ENCODE results near the gene NEURL3. TPM values are rescaled to one million over a fixed set of nuclear protein-coding genes. Genes with fewer than 3 reads are reported as not detected.

NEURL3 gene
- total RNA-seq, 4 donors from 2014 or later, result not detected

DNA sequence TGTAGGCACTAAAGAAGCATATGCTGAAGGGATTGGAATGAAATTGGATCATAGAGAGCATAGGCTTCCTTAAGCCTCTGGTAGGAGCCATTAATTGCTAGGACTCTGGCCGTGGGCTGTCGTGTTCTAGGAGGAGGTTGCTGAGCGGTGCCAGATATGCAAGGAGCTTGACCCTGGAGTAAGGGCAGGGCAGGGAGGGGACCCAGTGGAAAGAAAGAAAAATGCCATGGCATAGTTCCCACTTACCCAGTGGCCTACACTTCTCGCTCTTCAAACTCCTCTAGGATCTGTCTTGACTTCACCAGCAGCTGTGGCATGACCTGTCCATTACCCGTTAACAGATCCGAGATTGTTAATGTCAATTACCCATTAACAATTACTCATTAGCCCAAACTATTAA is 53.1 kb downstream of the NEURL3 start:
- no peaks in the 10 kb centered on the region for H3K27me3 ChIP-seq
- H3K27ac ChIP-seq, result no peak overlapping the region
- DNase-seq (no peak), ATAC-seq (no peak)
- H3K9me3 ChIP-seq, result no peaks in the 10 kb centered on the region
- TF ChIP-seq, protein P1, sequence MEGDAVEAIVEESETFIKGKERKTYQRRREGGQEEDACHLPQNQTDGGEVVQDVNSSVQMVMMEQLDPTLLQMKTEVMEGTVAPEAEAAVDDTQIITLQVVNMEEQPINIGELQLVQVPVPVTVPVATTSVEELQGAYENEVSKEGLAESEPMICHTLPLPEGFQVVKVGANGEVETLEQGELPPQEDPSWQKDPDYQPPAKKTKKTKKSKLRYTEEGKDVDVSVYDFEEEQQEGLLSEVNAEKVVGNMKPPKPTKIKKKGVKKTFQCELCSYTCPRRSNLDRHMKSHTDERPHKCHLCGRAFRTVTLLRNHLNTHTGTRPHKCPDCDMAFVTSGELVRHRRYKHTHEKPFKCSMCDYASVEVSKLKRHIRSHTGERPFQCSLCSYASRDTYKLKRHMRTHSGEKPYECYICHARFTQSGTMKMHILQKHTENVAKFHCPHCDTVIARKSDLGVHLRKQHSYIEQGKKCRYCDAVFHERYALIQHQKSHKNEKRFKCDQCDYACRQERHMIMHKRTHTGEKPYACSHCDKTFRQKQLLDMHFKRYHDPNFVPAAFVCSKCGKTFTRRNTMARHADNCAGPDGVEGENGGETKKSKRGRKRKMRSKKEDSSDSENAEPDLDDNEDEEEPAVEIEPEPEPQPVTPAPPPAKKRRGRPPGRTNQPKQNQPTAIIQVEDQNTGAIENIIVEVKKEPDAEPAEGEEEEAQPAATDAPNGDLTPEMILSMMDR (IDR thresholded peaks at IDR 0.05 in 4 of 5, conservative IDR thresholded peaks at IDR 0.05 in 1 of 5), result no peak
- TF ChIP-seq POLR2A (IDR thresholded peaks at IDR 0.05), result no peak
- in situ Hi-C loops (cut with MboI; ENCODE audit: low sequenced_read_pairs in 4 of 4), result no loop called here
- intact Hi-C loops (cut with DNase I; ENCODE audit: low total_unique reads), result no loop called here
- peaks cover 6% of the 10 kb centered on the region in 2 donors for H3K4me1 ChIP-seq
- H3K36me3 ChIP-seq, result no peaks in the 10 kb centered on the region
- no peak overlapping the region for H3K4me3 ChIP-seq

DNA sequence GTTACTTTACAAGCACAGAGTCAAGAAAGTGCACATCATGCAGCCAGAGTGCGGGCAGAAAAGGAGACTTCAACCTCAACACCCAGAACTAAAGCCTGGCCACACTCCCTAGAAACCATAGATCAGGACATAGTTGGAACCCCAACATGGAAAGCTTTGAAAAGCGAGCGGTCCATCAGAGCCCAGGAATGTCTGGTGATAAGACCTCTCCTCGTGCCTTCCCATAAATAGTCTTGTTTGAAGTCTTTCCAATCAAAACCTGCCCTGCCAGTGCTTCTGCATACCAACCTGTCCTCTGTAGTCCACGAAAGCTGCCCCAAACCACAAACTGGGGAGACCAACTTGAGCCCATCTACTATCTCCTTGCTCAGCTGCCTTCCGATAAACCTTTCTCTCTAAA is 55.5 kb downstream of the NEURL3 start:
- Histone ChIP-seq H3K27ac (no peak overlapping the region), H3K9me3 (no peaks in the 10 kb centered on the region), H3K4me3 (no peak overlapping the region), H3K27me3 (no peaks in the 10 kb centered on the region), H3K4me1 (peaks cover 6% of the 10 kb centered on the region in 2 donors), H3K36me3 (no peaks in the 10 kb centered on the region)
- intact Hi-C loops (cut with DNase I; ENCODE audit: low total_unique reads) (no loop called here), in situ Hi-C loops (cut with MboI; ENCODE audit: low sequenced_read_pairs in 4 of 4) (no loop called here)
- ATAC-seq, result no peak
- no peak for TF ChIP-seq POLR2A (IDR thresholded peaks at IDR 0.05)
- TF ChIP-seq, protein P1 (IDR thresholded peaks at IDR 0.05 in 4 of 5, conservative IDR thresholded peaks at IDR 0.05 in 1 of 5), result no peak
- DNase-seq, result no peak

DNA sequence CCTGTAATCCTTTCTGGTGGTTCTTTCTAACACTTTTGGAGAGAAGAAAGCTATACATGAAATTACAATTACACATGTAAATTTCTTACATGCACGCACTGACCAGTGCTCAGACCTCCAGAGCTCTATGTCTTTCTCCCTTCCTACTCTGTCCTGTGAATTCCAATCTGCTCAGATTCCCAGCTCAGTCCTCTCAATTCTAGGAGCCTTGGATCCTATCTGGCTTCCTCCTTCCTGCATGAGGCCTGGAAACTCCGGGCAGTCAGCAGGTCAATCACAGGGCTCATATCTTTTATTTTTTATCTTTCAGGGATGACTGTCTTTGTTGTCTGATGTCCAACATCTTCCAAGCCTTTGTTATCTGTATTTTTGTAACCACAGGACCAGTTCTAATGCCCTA is 56.0 kb downstream of the NEURL3 start:
- TF ChIP-seq, protein P1 (IDR thresholded peaks at IDR 0.05 in 4 of 5, conservative IDR thresholded peaks at IDR 0.05 in 1 of 5), result no peak
- TF ChIP-seq POLR2A (IDR thresholded peaks at IDR 0.05), result no peak
- no peaks in the 10 kb centered on the region for H3K9me3 ChIP-seq
- DNase-seq, result no peak
- H3K27ac ChIP-seq, result no peak overlapping the region
- no peak overlapping the region for H3K4me3 ChIP-seq
- H3K36me3 ChIP-seq, result no peaks in the 10 kb centered on the region
- H3K27me3 ChIP-seq, result no peaks in the 10 kb centered on the region
- ATAC-seq, result no peak
- peaks cover 6% of the 10 kb centered on the region in 2 donors for H3K4me1 ChIP-seq
- in situ Hi-C loops (cut with MboI; ENCODE audit: low sequenced_read_pairs in 4 of 4), result no loop called here
- intact Hi-C loops (cut with DNase I; ENCODE audit: low total_unique reads), result no loop called here

DNA sequence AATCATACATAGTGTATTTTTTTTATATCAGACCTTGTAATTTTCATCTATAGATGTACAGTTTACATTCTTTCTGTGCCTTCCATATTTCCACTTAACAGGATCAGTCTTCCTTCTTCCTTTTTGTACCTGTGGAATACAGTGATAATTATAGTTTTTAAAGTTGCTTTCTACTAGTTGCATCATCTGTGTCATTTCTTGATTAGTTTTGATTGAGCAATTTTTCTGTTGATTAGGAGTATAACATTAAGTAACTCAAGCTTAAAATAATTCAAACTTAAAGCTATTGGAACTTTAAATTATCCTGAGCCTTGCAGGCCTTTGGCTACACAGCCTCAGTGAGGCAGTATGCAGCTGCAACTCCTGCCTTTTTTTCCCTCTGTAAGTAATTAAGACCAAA is 57.4 kb downstream of the NEURL3 start:
- no peaks in the 10 kb centered on the region for H3K27me3 ChIP-seq
- peaks cover 6% of the 10 kb centered on the region in 2 donors for H3K4me1 ChIP-seq
- in situ Hi-C loops (cut with MboI; ENCODE audit: low sequenced_read_pairs in 4 of 4), result no loop called here

More for the DNA sequence above, 57.4 kb downstream of the NEURL3 start:
- ATAC-seq, result no peak
- no peak for TF ChIP-seq POLR2A (IDR thresholded peaks at IDR 0.05)
- TF ChIP-seq, protein P1 (IDR thresholded peaks at IDR 0.05 in 4 of 5, conservative IDR thresholded peaks at IDR 0.05 in 1 of 5), result no peak
- no peaks in the 10 kb centered on the region for H3K36me3 ChIP-seq
- no peaks in the 10 kb centered on the region for H3K9me3 ChIP-seq
- H3K27ac ChIP-seq, result no peak overlapping the region
- DNase-seq, result no peak
- intact Hi-C loops (cut with DNase I; ENCODE audit: low total_unique reads), result no loop called here
- no peak overlapping the region for H3K4me3 ChIP-seq

Other genes starting within 250 kb of the NEURL3 start
- gene TMEM127, start 239.4 kb downstream of the NEURL3 start, total RNA-seq, result 10 to 100 TPM; 27.1 to 38.8 (median 30.9) TPM
- 100 to 1,000 TPM in 1 of 4 donors, 10 to 100 TPM in 3; 73.5 to 102 (median 95.6) TPM for gene CIAO1, start 239.1 kb downstream of the NEURL3 start, total RNA-seq
- gene SNRNP200, start 199.8 kb downstream of the NEURL3 start, total RNA-seq, result 10 to 100 TPM; 51.1 to 89.8 (median 67.4) TPM
- 1 to 10 TPM in 1 of 4 donors, under 1 TPM in 2, not detected in 1; 0.75 to 2.1 (median 0.82) TPM for gene ITPRIPL1, start 180.0 kb downstream of the NEURL3 start, total RNA-seq
- 1 to 10 TPM in 1 of 4 donors, under 1 TPM in 3; 0.38 to 2.1 (median 0.54) TPM for gene NCAPH, start 169.6 kb downstream of the NEURL3 start, total RNA-seq
- 100 to 1,000 TPM in 1 of 4 donors, 10 to 100 TPM in 1, 1 to 10 TPM in 2; 6.7 to 126 (median 30.5) TPM for gene ARID5A, start 31.4 kb upstream of the NEURL3 start, total RNA-seq
- gene KANSL3, start 133.0 kb upstream of the NEURL3 start, total RNA-seq, result 10 to 100 TPM; 49.4 to 76.9 (median 60.4) TPM
- not detected for gene FER1L5, start 137.4 kb upstream of the NEURL3 start, total RNA-seq
- 10 to 100 TPM in 3 of 4 donors, 1 to 10 TPM in 1; 8.8 to 17.3 (median 16.4) TPM for gene LMAN2L, start 234.7 kb upstream of the NEURL3 start, total RNA-seq

Measured in gastrocnemius medialis (tissue), 4 donors.